ENCODE data around the gene RAB11FIP5. TPM values are rescaled to one million over a fixed set of nuclear protein-coding genes. Genes with fewer than 3 reads are reported as not detected.

The RAB11FIP5 gene
- total and polyA plus RNA-seq, 2 of the 4 experiments (the other 2 are of a cell fraction), result 21.5 to 34.5 TPM

DNA sequence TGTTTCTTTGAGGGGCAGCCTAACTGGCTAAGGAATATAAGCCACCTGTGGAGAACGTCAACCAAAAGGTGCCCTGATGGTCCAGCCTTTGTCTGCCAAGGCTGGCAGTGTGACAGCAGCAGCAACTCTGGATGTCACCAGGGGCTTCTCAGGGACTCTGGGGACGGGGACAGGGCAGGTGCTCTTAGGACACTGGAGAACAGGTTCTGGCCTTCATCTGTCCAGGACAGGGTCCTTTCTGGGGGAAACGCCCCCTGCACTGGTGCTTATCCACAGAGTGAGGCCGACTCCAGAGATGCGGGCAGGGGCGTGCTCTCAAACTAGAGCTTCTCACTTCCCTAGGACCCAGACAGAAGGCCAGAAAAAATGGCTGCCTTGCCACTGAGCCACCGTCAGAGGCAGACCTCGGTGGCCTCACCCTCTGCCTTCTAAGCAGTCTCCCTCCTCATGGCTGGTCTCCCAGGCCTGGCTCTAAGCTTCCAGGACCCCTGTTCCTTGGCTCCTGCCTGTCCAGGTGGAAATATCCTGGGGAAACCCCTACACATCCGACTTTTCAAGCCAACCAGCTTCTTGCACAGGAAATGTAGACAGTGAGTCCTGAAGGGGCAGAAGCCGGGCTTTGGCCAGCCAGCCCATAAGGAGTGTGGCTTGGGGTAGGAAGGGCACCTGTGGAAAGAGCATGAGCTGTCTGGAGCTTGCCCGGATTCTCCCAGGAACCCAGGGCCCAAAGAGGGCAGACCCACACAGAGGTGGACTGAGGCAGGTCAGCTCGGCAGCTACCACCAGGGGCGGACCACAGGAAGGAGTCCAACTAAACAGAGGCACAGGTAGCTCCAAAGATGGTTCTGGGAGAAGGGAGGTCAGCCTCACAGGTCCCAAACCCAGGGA lies 30.0 kb downstream of the RAB11FIP5 start (continued):
- TF ChIP-seq MAZ (IDR thresholded peaks at IDR 0.05; ENCODE audit: borderline replicate concordance, low read depth, low read length), result no peak
- no peak for TF ChIP-seq NFE2L2 (IDR thresholded peaks at IDR 0.05; ENCODE audit: low read depth, low read length)
- no peak for TF ChIP-seq RFX5 (IDR thresholded peaks at IDR 0.05; ENCODE audit: low read depth, low read length)
- TF ChIP-seq MAFK (IDR thresholded peaks at IDR 0.05; ENCODE audit: low read depth, low read length), result no peak

DNA sequence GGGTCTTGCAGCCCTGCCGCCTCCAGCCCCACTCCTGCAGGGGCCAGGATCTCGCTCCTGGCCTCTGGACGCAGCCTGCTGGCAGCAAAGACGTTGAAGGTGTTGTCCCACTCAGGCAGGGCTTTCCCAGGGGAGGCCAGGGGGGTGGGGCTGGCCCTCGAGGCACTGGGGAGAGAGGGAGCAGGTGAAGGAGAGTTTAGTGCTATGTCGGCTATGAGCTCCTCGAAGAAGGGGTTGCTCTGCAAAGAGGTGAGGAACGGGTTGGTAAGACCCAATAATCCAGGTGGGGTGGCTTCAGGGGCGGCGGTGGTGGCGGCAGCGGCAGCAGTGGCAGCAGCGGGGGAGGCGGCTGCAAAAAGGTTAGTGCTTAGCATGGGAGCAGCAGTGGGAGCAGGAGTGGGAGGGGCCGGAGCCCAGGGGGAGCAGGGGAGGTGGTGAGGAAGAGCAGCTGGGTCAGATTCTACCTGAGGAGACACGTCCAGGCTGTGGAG lies 31.5 kb downstream of the RAB11FIP5 start:
- Histone ChIP-seq H3K79me1 (ENCODE audit: low read depth in 1 of 2, low read length in 2 of 2) (peaks cover 28 to 79% of the 10 kb centered on the region in 2 experiments), H3K4ac (ENCODE audit: low read depth, low read length) (no peak overlapping the region), H3K4me3 (ENCODE audit: insufficient read depth, low read depth, low read length) (no peak overlapping the region), H4K20me1 (ENCODE audit: insufficient read depth, low read length) (peaks cover 78% of the 10 kb centered on the region), H2AK9ac (replicated peaks; ENCODE audit: low read depth, low read length, poor library complexity) (no peak overlapping the region), H3K9ac (ENCODE audit: low read depth, low read length) (no peak overlapping the region), H3K4me1 (ENCODE audit: control insufficient read depth, insufficient read depth, low read length) (peaks cover 6% of the 10 kb centered on the region), H3K9me3 (ENCODE audit: control insufficient read depth, insufficient read depth, low read length) (no peaks in the 10 kb centered on the region), H3K4me2 (ENCODE audit: low read depth, low read length) (no peak overlapping the region), H2BK15ac (ENCODE audit: low read depth, low read length) (no peak overlapping the region), H4K8ac (ENCODE audit: low read depth in 2 of 2, low read length in 2 of 2) (no peak overlapping the region), H3K14ac (replicated peaks; ENCODE audit: low read depth, low read length) (no peak overlapping the region), H2AK5ac (ENCODE audit: low read depth, low read length) (no peak overlapping the region), H3K36me3 (ENCODE audit: control insufficient read depth, insufficient read depth, low read length) (peaks cover 43% of the 10 kb centered on the region), H2BK5ac (ENCODE audit: low read depth, low read length, poor library complexity, severe bottlenecking) (no peak overlapping the region), H2BK20ac (ENCODE audit: low read depth, low read length) (no peak overlapping the region), H3K18ac (ENCODE audit: low read depth, low read length) (no peak overlapping the region), H2AFZ (replicated peaks; ENCODE audit: low read length, poor library complexity) (no peak overlapping the region), H3K27me3 (ENCODE audit: control insufficient read depth, insufficient read depth, low read length) (no peaks in the 10 kb centered on the region), H3K9me1 (ENCODE audit: insufficient read depth, low read length) (no peaks in the 10 kb centered on the region), H2BK120ac (ENCODE audit: low read depth, low read length) (no peak overlapping the region), H3K56ac (ENCODE audit: extremely low read depth, insufficient read depth, low read length) (no peak overlapping the region), H3K27ac (ENCODE audit: insufficient read depth, low read length) (no peak overlapping the region), H4K5ac (ENCODE audit: low read depth, low read length) (no peak overlapping the region), H4K91ac (ENCODE audit: insufficient read depth, low read depth, low read length) (no peak overlapping the region), H3K23ac (ENCODE audit: low read depth, low read length) (no peak overlapping the region)
- no peak for TF ChIP-seq RFX5 (IDR thresholded peaks at IDR 0.05; ENCODE audit: low read depth, low read length)
- no peak for TF ChIP-seq CHD1 (IDR thresholded peaks at IDR 0.05; ENCODE audit: low read depth, low read length)
- TF ChIP-seq FOS (IDR thresholded peaks at IDR 0.05; ENCODE audit: low read depth, low read length), result no peak
- no peak for TF ChIP-seq SMC3 (IDR thresholded peaks at IDR 0.05; ENCODE audit: low read depth, low read length)
- TF ChIP-seq RCOR1 (IDR thresholded peaks at IDR 0.05; ENCODE audit: insufficient replicate concordance, low read length), result no peak
- no peak for TF ChIP-seq MXI1 (IDR thresholded peaks at IDR 0.05; ENCODE audit: borderline replicate concordance, low read depth, low read length)
- TF ChIP-seq POLR2A (IDR thresholded peaks at IDR 0.05; ENCODE audit: low read depth, low read length), result no peak
- WGBS, 2 experiments (ENCODE audit: extremely low coverage in 2 of 2, insufficient read length in 1 of 2), result 81% methylated on average over 11 of the region's 16 CpGs; no CpG with 5 or more reads in 1 of the 2 experiments
- ChIA-PET POLR2A (ENCODE audit: unreplicated experiment) (no interaction called here), CTCF (no interaction called here)
- ATAC-seq (ENCODE audit: low read depth), result no peak
- DNase-seq, result no peak
- intact Hi-C loops (cut with micrococcal nuclease) (no loop called here), in situ Hi-C loops (cut with MboI; ENCODE audit: low sequenced_read_pairs) (no loop called here), dilution Hi-C loops (cut with HindIII; ENCODE audit: low sequenced_read_pairs, unreplicated experiment) (no loop called here)
- no TSS peak for BruUV-seq (replicated peaks)
